HG03175 (cell line): ENCODE measurements around the gene GGA3.
"Not testable (repeated sequence)": the region's sequence is repeated elsewhere in the genome, so short reads cannot be mapped to it uniquely, and the experiment has no call there.

Source experiments
- ATAC-seq: cut with Tn5 transposase; IDR thresholded peaks from one replicate; pipeline ENCODE4 v1.9.1; 2021; ENCODE audit warnings: mild to moderate bottlenecking, moderate library complexity; ENCODE audit not compliant: unreplicated experiment

The GGA3 gene

DNA sequence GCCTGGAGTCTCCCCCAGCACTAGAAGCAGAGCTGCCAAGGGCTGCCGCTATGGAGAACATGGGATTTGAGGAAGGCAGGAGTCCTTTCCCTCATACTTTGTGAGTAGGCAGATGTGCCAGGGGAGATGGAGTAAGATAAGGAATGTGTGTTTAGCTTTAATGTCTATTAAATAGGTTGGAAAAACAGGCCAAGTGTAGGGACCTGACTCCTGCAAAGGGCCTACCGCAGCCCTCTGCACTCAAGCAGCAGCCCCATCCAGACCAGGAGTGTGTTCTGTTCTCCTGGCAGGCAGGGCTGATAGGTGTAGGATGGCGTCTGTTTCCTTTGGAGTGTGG is 11.4 kb upstream of the GGA3 start:
- ATAC-seq: no peak

DNA sequence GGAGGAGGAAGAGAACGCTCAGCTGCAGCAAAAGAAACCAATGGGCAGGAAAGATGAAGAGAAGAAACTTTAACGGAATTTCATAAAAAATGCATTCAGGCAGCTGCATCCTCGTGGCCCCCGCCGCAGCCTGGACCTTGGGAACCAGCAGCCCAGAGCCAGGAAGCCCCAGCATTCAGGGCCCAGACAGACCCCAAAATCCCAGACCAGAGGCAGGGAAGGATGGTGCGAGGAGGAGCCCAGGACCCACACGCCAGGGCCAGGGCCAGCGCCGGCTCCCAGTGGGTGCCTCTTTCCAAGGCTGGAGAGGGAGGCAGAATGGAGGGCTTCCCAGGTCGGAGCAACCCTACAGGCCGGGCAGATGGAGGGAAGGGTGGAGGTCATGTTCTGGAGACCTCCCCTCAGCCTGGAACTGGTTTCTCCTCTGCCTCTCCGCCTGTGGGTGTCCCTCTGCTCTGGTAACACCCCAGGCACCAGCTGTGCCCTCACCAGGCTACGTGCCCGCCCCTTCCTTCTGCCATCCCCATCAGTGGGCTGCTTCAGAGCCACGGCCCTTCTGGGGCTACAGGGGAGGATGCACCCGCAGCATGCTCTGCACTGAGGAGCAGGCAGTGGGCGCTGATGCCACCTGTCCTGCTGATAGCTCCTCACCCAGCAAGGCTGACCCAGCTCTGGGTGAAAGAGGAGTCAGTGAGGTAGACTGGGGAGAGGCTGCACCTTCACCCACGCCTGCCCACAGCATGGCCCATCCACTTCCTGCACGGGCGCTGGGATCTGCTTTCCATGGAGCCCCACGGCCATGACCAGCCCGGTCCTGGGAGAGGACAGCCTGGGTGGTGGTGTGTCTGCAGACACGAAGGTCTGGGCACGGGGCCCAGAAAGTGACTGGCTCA is 10.8 kb upstream of the GGA3 start:
- no peak for ATAC-seq

DNA sequence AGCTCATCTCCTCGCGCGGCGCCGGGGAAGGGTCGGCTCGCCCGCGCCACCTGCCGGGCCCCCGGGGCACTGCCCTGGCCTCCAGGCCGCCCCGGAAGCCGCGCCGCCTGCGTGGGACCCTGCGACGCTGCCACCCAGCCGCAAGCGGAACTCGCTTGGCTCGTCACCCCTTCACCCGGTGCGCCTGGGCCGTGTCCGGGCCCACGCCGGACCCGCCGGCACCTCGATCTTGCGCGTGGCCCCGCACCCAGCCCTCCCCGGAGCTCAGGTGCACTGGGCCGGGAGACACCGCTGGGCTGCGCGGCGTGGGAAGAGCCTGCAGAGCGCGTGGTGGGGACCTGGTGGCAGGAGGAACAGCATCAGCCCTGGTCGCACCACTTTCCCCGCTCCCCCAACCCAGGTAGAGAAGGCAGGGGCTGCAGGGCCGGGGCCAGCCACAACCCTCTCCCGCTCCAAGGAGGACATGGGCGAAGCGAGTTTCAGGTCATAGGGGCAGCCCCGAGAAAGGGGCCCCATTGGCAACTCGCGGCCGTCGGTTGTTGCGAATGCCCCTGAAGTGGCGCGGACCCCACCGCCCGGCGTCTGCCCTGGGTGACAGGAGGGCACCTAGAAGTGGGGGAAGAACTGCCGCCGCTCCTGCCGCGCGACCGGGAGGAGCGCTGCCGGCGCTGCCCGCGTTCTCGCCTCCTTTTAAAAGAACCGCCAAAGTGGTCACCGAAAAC is 10.0 kb upstream of the GGA3 start:
- peak; percentile 79 for ATAC-seq

DNA sequence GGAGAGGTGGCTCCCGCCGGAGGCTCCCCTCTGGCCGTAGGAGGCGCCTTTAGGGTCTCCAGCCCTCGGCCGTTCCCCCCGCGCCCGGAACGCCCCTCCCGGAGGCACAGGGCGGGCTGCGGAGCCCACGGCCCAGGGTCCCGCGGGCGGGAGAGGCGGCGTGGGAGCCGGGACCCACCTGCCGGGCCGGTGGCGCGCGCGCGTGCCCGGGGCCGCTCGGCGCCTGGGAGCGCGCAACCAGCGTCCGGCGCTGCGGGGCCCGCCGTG is 9.5 kb upstream of the GGA3 start, which contains the start of gene MIF4GD:
Gene MIF4GD, minus strand, starts transcription at position 266 of the 267 bp plus-strand sequence. CDS start 1,036 bp downstream, outside the sequence.
- no peak for ATAC-seq

DNA sequence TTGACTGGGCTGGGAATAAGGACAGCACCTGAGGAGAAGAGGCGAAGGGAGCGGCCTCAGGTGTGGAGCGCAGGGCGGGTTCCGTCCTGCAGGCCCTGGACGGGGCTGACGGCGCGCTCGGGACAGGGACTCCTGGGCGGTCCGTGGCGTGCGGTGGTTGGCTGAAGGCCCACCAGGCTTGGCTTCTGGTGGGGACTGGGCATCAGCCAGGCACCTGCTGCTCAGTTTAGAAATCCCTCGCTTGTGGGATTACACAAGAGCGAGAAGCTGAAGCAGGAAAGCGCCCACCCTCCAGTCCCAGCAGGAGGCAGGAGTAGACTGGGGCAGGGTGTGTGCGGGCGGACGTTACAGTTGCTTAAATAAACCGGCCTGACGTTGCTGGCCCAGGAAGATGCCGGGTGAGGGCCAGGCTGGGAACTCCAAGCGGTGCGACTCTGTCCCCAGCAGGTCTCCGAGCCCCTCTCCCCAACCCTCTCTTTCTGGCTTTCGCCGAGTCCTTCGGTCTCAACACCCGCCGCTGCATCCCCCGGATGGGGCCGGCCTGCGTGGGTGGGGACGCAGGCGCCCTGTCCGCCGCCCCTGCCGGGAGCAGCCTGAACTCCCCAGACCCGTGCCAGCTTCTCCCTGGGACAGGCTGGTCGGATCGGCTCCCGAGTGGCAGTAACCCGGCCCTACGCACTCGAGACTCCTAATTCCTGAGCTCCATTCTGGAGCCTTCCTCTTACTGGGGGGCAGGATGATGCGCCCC is 9.0 kb upstream of the GGA3 start:
- peak; percentile 46 for ATAC-seq

DNA sequence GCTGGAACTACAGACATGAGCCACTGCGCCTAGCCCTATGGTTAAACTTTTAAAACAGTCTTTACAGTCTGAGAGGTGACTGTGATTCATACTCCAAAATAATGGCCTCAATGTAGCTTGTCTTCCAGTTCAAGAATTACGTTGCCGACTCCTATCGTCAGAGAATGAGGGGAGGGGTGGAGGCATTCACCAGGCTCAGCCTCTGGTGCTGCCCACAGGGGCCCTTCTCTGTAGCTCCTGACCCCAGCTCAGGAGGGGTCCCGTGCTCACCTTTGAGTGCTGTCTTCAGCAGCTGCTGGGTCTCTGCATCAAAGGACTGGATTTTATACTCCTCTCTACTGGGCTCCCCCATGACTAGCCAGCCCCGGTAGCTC is 8.4 kb upstream of the GGA3 start:
- no peak for ATAC-seq

DNA sequence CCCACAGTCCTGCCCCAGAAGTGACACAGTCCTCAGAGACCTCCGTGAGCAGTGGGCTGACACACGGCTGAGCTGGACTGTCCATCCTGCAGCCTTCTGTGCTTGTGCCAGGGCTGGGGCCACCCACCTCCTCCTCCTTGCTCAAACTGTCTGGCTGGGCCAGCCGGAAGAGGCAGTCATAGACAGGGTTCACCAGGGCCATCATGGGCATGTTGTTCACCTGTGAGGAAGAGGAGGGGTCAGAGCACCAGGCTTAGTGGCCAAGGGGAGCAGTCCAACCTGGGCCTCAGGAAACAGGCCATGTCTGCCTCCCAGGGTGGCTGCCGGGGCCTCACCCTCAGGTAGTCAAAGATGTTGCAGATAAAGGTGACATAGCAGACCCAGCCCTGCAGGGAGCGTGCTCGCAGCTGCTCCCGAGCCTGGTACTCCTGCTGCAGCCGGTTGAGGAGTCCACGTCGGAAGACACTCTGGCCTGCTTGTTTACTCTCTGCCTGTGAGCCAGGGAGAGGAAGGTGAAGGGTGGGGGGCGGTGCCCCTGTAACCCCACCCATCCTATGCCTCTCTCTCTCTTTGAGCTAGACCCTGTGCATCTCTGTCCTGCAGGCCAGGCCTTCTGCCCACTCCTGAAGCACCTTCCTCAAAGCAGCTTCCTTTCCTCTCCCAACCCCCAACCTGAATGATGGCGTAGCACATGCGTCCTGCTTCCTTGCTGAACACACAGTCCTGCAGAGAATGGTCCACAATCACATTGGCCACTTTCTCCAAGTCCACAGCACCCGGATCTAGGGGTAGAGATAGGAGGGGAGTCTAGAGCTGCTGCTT is 6.2 kb upstream of the GGA3 start:
- no peak for ATAC-seq

DNA sequence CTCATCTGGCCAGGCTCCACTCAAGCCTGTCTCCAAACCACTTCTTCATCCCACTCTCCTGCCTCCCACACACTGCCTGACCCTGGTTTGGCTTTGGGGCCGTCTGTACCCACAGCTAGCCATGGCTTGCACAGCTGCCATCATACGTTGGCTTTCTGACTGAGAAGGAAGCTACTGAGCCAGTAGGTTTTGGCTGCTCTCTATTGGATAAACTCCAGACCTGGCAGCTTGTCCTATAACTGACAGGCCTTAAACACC is 5.7 kb upstream of the GGA3 start:
- ATAC-seq: no peak

DNA sequence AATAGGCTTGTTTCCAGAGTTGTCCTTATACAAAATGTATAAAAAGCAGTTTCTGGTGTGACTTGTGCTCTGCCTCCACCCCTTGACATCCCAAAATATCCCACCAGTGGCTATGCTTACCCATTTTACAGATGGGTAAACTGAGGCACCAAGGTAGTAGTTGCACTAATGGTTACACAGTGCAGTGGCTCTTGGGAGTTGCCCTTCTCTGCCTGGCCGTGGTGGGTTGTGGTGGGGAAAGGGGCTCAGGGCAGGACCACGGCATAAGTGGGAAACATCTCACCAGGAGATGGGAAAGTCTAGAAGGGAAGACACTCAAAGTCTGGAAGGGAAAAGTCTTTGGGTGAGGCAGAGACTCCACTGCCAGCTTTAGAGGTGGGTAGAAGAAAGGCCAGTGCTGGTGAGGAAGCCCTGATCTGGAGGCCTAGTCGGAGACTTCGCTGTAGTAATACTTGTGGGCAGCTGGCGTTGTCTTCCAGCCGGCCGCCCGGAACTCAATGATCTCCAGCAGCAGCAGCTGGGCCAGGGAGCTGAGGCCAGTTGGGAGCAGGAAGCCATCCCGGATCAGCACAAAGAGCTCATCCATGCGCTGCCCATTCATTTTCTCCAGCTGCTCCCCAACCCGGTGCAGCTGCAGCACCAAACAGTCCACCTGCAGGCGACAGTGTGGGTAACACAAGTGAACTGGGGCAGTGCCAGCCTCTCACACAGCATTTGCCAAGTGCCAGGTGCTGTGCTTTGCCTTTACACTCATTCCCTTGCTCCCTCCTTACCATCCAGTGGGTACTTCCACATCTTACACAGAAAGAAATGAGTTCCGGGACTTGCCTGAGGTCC is 5.1 kb upstream of the GGA3 start:
- ATAC-seq: no peak

DNA sequence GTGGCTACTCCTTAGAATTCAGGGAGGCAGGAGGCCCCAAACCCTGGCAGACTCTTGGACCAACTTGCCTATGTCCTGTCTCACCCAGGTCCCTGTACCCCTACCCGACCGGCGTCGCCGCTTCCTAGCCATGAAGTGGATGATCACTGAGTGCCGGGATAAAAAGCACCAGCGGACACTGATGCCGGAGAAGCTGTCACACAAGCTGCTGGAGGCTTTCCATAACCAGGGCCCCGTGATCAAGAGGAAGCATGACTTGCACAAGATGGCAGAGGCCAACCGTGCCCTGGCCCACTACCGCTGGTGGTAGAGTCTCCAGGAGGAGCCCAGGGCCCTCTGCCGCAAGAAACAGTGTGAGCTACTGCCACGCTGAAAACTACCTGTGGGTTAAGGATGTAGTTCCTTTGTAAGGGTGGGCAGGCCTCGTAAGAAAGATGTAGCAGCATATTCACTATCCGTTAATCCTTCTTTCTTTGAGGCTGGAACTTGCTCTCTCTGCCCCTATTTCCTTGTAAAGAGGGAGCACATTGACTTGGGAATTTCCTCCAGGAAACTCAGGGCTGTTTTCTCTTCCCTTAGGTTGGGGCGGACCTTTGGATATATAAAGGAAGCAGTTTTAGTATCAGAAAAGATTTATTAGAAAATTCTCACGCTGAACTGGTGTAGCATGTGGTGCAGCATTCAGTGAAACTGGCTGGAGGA is 4.4 kb upstream of the GGA3 start:
- no peak for ATAC-seq

DNA sequence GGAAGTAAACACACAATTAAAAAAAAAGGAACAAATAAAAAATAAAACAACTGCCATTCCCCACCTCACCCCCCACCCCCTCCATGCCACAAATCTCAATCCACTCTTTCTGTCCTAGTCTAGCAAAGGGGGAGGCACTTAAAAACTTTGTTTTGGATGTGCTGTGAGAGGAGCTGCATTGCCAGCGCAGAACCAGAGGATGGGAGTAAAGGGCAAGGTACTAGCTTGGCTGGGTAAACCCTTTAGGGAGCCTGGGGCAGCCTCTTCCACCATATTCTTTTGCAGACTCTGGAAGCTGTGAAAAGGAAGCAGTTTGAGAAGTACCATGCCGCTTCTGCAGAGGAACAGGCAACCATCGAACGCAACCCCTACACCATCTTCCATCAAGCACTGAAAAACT is 1.6 kb upstream of the GGA3 start:
- ATAC-seq: no peak

DNA sequence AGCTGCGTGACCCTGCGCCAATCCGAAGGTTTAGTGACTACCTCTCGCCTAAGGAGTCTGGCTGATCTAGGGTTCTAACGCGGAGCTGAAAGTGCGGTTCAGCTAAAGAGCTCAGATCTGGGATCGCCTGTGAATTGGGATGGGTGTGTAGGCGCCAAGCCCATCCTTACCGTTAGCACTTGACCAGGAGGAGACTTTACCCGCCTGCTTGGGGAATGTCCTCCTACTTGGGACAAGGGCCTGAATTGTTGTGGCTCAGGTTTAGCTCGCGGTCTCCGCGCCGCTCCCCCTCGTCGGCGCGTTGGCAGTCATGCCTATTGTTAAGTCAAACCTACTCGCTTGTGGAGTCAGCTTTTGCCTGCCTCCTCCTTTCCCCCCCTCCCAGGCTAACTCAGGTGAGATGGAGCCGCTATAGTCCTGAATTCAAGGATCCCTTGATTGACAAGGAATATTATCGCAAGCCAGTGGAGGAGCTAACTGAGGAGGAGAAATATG is 753 bp upstream of the GGA3 start:
- no peak for ATAC-seq

DNA sequence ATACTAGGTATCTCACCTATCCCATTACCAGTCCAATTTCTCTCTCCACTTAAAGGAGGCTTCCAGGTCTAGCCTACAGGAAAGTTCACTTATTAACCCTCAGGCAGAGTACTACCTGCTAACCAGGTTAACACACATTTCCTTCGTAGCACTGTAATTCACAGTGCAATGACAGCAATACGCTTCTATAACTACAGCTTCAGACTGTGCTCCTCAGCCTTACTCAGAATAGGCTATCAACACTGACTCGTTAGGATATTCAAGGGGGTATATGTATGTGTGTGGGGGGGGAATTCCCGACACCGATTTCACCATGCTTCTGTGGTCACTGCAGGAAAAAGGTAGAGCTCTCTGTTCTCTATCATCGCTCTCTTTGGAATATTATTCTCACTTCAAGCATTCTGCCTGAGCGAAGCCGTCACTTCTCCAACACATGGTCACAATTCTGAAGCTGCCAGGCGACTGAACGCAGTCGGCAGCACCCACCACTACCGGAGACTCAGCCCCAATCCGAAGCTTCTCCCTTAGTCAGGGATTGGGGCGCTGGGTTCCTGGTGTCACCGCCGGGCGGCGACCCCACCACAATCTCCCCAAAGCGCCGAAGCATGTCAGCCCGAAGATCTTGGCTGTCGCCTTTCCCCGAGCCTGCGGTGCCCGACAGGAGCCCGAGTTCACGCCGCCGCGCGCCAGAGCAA is 618 bp downstream of the GGA3 start:
- ATAC-seq: peak; percentile 17

DNA sequence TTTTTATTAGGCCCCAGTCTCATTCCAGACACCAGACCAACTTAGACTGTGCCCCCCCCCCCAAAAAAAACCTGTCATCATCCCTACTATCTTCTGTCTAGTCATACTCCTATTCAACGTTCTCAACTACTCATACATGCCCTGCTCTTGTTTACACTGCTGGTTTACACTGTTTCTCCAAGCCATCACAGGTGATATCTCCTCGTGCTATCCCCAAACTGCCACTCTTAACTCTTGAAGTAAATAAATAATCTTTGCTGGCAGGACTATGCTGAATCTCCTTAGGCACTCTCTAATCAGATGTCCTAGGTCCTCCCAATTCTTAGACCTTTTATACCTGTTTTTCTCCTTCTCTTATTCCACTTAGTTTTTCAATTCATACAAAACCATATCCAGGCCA is 4.2 kb downstream of the GGA3 start:
- ATAC-seq: not testable (repeated sequence)

DNA sequence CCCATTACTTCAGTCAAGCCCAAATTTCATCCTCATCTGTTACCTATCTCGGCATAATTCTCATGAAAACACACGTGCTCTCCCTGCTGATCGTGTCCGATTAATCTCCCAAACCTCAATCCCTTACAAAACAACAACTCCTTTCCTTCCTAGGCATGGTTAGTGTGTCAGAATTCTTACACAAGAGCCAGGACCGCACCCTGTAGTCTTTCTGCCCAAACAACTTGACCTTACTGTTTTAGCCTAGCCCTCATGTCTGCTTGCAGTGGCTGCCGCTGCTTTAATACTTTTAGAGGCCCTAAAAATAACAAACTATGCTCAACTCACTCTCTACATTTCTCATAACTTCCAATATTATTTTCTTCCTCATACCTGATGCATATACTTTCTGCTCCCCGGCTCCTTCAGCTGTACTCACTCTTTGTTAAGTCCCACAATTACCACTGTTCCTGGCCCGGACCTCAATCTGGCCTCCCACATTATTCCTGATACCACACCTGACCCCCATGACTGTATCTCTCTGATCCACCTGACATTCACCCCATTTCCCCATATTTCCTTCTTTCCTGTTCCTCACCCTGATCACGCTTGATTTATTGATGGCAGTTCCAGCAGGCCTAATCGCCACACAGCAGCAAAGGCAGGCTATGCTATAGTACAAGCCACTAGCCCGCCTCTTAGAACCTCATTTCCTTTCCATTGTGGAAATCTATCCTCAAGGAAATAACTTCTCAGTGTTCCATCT is 5.3 kb downstream of the GGA3 start:
- ATAC-seq: not testable (repeated sequence)

DNA sequence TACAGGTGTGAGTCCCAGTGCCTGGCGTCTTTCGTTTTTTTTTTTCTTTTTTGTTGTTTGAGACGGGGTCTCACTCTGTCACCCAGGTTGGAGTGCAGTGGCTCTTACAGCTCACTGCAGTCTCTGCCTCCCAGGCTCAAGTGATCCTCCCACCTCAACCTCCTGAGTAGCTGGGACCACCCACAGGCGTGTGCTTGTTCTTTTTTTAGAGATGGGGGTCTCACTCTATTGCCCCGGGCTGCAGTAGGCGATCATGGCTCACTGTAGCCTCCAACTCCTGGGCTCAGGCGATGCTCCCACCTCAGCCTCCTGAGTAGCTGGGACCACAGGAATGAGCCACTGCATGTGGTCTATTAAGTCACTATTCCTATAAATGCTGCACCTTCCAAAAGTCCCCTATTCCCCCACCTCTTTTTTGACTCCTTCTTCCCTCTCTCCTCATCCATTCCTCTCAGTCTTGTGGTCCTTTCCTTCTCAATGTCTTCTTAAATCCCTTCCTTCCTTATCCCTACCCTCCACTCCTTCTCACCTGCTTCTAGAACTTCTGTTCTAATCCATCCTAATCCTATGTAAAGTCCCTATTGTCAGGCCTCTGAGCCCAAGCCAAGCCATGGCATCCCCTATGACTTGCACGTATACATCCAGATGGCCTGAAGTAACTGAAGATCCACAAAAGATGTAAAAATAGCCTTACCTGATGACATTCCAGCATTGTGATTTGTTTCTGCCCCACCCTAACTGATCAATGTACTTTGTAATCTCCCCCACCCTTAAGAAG is 9.2 kb downstream of the GGA3 start:
- ATAC-seq: no peak

DNA sequence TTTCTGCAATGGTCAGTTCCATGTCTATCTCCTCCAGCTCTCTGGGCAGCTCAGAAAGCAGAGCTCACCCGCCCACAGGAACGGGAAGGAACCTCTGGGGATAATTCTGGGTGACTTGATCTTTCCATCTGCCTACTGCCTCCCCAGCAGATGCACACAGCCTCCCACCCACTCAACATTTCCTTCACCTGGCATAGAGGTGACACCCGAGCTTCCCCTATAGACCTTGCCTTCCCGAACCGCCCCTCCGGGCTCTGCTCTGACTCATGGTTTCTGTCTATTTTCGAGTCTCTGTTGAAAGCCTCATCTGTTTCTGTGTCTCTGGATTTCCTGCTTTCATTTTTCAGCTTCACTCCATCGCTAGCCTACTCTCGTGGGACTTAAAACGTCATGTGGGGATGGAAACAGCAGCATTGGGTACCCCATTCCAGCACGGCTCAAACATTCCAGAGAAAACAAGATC is 11.4 kb downstream of the GGA3 start:
- peak; percentile 86 for ATAC-seq
